ENCODE results near the gene LIMS1.
"Not testable (repeated sequence)": the region's sequence is repeated elsewhere in the genome, so short reads cannot be mapped to it uniquely, and the experiment has no call there.

The LIMS1 gene

GRCh38 chr2:108542071-108542470, 7.8 kb downstream of the LIMS1 start:
- DNase-seq (ENCODE audit: low read depth) = no peak
- TF ChIP-seq, protein P1, sequence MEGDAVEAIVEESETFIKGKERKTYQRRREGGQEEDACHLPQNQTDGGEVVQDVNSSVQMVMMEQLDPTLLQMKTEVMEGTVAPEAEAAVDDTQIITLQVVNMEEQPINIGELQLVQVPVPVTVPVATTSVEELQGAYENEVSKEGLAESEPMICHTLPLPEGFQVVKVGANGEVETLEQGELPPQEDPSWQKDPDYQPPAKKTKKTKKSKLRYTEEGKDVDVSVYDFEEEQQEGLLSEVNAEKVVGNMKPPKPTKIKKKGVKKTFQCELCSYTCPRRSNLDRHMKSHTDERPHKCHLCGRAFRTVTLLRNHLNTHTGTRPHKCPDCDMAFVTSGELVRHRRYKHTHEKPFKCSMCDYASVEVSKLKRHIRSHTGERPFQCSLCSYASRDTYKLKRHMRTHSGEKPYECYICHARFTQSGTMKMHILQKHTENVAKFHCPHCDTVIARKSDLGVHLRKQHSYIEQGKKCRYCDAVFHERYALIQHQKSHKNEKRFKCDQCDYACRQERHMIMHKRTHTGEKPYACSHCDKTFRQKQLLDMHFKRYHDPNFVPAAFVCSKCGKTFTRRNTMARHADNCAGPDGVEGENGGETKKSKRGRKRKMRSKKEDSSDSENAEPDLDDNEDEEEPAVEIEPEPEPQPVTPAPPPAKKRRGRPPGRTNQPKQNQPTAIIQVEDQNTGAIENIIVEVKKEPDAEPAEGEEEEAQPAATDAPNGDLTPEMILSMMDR (conservative IDR thresholded peaks at IDR 0.05; ENCODE audit: low read depth, low read length) = no peak
- no peak overlapping the region for H3K4me3 ChIP-seq (ENCODE audit: low read length)

DNA sequence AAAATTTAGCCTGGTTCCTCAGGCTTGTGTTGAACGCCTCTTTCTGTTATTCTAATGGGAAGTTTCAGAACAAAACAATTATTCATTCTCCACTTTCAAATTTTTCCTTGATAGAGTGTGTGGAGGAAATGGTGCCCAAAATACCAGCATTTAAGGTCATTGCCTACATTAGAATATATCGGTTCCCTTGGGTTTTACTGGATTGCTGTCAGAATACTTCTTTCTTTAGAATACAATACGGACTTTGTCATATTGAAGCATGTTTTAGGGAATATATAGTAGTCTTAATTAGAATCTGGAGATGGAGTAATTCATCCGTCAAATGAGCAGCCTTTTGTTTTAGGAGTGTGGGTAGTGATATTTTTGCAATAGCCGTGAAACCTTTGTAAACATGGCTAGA, 13.3 kb downstream of the LIMS1 start:
- no peak for DNase-seq (ENCODE audit: low read depth)
- H3K4me3 ChIP-seq (ENCODE audit: low read length) = no peak overlapping the region
- TF ChIP-seq, protein P1 (conservative IDR thresholded peaks at IDR 0.05; ENCODE audit: low read depth, low read length) = no peak

- DNase-seq (ENCODE audit: low read depth) = no peak
- no peak overlapping the region for H3K4me3 ChIP-seq (ENCODE audit: low read length)
- TF ChIP-seq, protein P1 (conservative IDR thresholded peaks at IDR 0.05; ENCODE audit: low read depth, low read length) = no peak
These were observed 14.1 kb downstream of the LIMS1 start for GRCh38 chr2:108548208-108549003.

DNA sequence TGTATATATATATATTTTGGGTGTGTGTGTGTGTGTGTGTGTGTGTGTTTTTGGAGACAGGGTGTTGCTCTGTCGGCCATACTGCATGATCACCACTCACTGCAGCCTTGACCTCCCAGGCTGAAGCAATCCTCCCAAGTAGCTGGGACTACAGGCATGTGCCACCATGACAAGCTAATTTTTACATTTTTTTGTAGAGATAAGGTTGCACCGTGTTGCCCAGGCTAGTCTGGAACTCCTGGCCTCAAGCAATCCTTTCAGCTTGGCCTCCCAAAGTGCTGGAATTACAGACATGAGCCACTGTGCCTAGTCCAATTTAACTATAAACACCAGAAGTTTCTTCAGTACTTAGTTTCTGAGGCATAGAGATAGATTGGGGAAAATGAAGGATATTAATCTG, 18.3 kb downstream of the LIMS1 start:
- H3K4me3 ChIP-seq (ENCODE audit: low read length) = no peak overlapping the region
- DNase-seq (ENCODE audit: low read depth) = no peak
- TF ChIP-seq, protein P1 (conservative IDR thresholded peaks at IDR 0.05; ENCODE audit: low read depth, low read length) = no peak

DNA sequence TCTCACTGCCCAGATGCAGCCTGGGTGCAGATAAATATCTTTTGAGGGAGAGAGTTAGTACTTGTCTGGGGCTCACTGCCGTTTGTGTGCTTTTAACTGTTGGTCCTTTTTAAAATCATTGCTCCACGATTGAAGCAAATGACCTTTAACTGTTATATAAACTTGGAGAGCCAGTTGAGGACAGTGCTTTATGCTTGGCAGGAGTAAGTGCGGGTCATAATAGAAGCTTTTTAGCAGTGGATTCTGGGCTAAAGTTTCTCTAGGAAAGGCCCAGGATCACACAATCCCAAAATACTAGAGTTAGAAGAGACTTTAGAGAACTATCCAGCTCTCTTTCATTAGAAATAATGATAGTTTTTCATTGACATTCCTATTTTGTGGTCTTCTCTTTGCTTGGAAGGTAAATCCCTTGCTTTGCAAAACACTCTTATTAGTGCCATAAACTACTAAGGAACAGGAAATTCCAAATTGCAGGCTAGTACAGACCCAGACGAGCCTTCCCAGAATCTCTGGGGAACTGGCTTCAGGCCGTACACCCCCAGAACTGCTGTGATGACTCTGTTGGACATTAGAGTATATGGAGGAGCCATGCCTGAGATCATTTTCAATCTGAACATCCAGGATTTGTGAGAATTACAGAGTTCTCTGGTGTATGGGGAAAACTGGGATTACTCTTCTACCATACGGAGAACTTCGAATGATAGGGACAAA, 19.1 kb downstream of the LIMS1 start:
- no peak for DNase-seq (ENCODE audit: low read depth)
- TF ChIP-seq, protein P1 (conservative IDR thresholded peaks at IDR 0.05; ENCODE audit: low read depth, low read length) = no peak
- H3K4me3 ChIP-seq (ENCODE audit: low read length) = no peak overlapping the region

DNA sequence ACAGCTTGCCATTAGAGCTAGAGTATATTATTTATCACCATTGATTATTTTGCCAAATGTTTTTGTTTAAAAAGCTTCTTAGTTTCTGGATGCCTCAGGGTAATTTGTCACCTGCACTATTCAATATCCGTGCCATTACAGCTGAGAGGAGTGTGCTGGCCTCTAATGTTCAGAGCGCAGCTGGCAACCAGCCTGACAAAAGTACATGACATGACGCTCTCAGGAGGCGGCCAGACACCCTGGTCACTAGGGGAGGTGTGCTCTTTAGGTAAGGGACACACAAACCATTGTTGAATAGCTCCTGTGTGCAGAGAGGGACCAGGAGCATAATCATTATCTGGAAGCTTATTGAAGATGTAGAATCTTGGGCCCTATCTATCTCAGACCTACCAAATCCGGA, 20.3 kb downstream of the LIMS1 start:
- no peak for DNase-seq (ENCODE audit: low read depth)
- TF ChIP-seq, protein P1 (conservative IDR thresholded peaks at IDR 0.05; ENCODE audit: low read depth, low read length) = no peak
- H3K4me3 ChIP-seq (ENCODE audit: low read length) = no peak overlapping the region

- no peak overlapping the region for H3K4me3 ChIP-seq (ENCODE audit: low read length)
- DNase-seq (ENCODE audit: low read depth) = no peak
- TF ChIP-seq, protein P1 (conservative IDR thresholded peaks at IDR 0.05; ENCODE audit: low read depth, low read length) = no peak
These were observed 21.3 kb downstream of the LIMS1 start for GRCh38 chr2:108555572-108555971.

DNA sequence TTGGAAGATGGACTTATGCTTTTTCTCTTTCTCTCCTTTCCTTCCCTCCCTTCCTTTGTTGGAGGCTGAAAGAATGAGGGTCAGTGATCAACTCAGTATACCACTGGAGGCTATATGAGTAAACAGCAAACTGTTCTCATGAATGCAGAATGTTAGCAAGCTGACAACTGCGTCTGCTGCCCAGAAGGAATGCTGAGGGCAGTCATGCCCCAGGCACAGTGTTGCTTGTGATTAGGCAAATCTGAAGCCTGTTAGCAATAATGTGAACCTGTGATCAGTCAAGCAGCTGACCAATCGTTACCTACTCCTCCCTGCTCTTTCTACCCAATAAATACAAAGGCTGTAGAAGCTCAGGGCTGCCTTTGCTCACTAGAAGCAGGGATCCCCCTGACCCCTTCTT, 22.3 kb downstream of the LIMS1 start:
- H3K4me3 ChIP-seq (ENCODE audit: low read length) = not testable (repeated sequence)

More for the DNA sequence above, 22.3 kb downstream of the LIMS1 start:
- DNase-seq (ENCODE audit: low read depth) = not testable (repeated sequence)
